HG03460 (cell line): ENCODE data around the gene MANEAL.

Experiments
- ATAC-seq: cut with Tn5 transposase; IDR thresholded peaks from one replicate; pipeline ENCODE4 v1.9.1; 2021; ENCODE audit not compliant: unreplicated experiment

The MANEAL gene

DNA sequence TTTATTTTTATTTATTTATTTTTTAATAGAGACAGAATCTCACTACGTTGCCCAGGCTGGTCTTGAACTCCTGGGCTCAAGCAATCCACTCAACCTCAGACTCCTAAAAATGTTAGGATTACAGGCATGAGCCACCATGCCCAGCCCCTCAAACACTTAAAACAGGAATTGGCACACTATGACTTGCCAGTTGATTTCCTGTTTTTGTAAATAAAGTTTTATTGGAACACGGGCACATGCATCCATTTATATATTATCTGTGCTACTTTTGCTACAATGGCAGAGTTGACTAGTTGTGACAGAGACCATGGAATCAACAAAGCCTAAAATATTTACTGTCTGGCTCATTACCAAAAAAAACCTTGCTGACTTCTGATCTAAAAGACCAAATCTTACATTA, 30.4 kb downstream of the MANEAL start:
- ATAC-seq, result no peak

DNA sequence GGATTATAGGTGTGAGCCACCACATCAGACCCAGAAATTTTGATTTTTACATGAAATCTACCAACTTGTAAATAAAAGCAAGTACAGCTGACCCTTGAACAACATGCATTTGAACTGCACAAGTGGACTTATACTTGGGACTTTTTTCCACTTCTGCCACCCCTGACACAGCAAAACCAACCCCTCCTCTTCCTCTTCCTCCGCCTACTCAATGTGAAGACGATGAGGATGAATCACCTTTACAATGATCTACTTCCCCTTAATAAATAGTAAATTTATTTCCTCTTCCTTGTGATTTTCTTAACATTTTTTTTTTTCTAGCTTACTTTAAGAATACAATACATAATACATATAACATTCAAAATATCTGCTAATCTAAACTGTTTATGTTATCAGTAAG, 31.9 kb downstream of the MANEAL start:
- ATAC-seq, result no peak

DNA sequence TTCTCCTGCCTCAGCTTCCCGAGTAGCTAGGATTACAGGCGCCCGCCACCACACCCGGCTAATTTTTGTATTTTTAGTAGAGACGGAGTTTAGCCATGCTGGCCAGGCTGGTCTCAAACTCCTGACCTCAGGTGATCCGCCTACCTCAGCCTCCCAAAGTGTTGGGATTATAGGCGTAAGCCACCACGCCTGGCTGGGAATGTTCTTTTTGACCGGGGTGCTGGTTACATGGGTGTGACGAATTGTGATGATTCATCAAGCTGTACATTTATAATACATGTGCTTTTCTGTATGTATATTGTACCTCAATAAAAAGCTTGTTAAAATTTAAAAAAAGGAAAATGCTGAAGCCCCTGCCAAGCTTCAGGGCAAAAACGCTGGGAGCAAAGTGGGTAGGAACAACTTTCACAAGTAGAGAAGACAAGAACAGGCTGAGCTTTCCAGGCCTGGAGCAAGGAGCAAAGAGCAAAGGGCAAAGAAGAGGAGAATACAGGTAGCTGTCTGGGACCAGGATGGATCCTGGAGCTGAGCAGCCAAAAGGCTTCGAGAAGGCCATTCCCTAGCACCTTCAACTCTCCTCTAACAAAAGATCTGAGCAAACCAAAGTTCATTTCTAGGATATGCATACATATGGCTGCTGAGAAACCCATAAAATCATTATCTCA, 34.9 kb downstream of the MANEAL start:
- no peak for ATAC-seq

DNA sequence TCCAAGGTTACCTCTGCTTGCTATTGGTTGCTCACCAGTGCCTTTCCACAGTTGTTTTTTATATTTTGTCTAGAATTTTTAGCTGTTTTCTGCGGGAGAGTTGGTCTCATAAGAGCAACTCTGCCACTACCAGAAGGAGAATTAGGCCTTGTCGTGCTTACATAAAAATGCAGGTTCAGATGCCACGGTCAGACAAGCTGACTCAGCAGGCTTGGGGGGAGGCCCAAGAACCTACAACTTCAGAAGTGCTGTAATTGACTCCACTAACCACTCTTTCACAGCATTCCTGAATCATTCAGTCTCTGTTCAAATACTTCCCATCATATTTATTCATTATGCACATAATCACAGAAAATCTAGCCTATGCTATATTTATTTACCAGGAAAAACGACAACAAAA, 37.5 kb downstream of the MANEAL start:
- no peak for ATAC-seq

DNA sequence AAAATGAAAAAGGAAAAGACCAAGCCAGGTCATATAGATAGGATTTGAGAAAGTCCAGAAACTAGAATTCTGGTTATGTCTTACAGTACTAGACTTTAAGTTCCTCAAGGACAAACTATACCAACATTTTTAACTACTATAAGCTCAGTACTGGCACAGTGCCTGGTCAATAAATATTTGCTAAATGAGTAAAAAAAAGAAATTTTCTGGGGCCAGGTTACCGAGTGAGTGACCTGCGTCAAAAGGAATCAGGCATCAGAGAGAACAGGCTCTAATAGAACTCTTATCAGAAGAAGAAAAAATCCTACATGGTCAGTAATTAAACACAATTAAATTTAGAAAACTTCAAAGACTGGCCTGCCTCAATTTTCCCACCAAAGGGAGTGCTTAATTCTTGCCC, 38.2 kb downstream of the MANEAL start:
- ATAC-seq, result no peak

DNA sequence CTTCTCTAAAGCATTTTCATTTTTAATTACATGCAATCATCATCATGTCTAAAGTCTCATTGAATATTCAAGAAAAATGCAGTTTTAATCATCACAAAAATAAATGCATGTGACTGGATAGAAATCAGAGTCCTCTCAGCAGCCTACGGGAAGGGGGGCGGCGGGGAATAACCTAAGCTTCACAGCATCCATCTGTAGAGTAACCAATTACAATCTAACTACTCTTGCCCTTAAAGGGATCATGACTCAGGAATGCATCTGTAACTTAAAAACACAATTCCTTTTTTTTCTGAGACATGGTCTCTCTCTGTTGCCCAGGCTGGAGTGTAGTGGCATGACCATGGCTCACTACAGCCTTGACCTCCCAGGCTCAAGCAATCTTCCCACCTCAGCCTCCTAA, 43.1 kb downstream of the MANEAL start:
- ATAC-seq, result no peak

DNA sequence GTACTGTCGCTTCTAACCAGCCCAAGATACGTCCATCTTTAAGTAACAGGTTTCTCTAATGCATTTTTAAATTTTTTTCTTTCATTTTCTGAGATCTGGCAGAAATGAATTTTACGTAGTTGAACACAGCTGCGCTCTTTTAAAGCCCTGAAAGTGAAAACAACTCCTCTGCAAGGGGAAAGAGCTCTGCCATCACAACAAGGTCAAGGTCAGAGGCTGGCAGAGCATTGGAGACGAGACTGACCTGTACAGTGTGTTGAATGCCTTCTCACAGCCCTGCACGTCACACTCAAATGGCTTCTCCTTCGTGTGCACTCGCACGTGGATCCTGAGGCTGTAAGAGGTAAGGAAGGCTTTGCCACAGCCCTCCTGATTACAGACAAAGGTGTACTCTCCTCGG, 46.0 kb downstream of the MANEAL start:
- ATAC-seq, result no peak

DNA sequence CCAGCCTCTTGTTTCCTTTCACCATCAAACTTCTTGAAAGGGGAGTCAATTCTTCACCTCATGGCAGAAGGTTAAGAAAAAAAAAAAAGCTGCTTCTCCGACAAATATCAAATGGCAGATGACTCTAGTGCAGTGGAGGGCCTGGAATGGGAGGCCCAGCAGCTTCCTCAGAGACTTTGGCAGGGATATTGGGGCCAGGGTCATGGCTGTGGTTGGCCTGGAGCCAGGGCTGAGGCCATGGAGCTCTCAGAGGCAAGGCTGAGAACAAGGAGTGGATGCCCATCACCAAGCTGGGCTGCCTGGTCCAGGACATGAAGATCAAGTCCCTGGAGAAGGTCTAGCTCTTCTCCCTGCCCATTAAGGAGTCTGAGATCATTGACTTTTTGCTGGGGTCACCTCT, 47.1 kb downstream of the MANEAL start:
- ATAC-seq, result no peak

DNA sequence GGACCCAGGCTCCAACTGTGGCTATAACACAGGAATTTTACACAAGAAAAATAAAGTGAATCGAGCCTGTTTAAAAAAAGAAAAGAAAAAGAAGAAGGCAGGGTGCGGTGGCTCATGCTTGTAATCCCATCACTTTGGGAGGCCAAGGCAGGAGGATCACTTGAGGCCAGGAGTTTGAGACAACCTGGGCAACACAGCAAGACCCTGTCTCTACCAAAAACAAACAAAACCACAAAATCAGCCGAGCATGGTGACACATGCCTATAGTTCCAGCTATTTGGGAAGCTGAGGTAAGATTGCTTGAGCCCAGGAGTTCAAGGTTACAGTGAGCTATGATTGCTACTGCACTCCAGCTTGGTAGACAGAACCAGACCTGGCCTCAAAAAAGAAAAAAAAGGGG, 48.0 kb downstream of the MANEAL start:
- no peak for ATAC-seq

DNA sequence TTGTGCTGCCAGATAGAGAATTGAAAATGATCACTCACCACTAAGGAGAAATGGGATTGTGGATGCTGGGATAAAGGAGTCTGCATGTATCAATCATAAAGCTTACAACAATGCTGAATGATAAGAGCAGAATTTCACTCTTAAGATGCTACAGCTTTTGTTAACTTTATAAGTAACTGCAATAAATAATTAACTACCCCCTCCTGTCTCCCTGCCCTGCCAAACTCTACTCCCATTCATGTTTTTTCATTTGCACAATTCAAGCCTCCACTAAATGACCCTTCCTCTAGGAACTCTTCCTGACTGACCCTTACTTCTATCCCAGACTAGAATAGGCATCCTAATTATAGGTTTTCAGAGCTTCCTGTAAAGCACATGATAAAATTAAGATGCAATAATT, 50.9 kb downstream of the MANEAL start:
- ATAC-seq, result no peak

DNA sequence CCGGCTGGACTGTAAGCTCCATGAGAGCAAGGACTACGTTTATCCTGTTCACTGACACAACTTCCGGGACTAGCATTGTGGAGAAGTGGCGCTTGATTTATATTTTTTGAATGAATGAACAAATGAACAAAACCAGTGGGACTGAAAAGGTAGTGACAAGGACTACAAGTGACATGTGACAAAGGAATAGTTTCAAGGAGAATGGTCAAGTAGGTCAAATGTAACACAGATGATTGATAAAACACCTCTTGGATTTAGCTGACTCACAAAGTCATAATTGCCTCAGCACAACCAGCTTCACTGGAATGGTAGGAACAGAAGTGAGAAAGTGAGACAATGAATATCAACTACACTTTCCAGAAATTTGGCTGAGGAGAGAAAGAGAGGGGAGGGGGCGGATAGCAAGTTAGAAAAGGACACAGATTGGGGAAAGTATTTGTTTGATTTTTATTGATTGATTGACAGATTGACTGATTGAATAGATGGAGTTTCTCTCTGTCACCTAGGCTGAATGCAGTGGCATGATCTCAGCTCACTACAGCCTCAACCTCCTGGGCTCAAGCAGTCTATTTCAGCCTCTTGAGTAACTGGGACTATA, 51.5 kb downstream of the MANEAL start:
- ATAC-seq, result no peak

DNA sequence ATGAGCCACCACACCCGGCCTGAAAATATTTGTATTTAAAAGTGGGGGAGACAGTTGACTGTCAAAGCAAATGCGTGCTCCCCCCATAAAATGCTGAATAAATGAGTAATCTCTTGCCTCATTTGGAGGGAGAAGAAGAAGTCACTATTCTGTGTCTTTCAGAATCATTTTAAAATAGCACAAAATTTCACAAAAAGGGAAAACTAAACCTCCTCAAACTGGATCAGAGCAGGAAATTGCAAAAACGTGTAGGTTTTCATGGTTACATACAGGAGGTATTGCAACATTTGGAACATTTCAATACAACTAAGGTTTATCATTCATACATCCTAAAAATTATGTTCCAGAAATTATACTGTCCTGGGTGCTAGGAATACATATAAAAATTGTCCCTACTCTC, 52.1 kb downstream of the MANEAL start:
- no peak for ATAC-seq

DNA sequence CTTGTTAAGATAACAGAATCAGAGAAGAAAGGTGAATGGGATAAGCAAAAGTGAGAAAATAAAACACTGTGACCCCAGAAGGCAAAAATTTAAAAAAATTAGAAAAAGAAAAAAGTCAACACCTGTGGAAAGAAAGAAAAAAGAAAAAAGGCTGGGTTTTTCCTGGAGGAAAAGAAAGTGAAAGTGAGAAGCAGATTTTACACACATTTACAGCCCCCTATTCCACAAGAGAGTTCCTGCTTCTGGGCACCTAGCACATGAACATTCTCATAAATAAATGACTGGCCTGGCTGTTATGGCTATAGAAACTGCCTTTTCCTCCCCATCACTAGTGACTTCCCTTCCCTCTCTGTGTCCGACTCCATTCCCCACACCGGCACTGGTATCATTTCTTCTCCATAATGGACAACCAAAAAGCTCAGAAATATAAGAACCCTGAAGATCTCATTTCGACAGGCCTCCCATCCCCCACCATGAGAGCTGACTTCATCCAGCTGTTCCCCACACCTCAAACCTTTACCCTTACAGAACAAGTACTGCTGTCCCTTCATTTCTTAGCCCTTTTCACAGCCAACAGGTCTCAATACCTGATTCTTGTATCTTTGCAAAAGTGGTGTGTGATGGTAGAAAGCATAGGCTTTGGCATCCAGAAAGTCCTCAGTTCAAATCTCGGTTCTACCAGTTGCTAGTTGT, 53.1 kb downstream of the MANEAL start:
- ATAC-seq, result no peak

DNA sequence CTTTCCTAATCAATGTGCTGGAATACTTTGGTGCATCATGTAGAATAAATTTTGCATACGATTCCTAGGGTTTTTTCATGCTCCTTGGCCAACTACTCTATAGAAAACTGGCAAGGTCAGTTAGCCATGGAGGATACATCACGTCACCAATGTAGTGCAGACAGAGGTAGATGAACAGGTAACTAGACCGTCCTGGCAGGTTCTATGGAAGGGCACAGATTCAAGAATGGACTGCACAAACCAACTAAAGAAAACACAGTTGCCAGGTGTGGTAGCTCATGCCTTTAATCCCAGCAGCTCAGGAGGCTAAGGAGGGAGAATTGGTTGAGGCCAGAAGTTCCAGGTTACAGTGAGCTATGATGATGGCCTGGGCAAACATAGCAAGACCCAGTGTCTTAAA, 55.8 kb downstream of the MANEAL start:
- ATAC-seq, result no peak

DNA sequence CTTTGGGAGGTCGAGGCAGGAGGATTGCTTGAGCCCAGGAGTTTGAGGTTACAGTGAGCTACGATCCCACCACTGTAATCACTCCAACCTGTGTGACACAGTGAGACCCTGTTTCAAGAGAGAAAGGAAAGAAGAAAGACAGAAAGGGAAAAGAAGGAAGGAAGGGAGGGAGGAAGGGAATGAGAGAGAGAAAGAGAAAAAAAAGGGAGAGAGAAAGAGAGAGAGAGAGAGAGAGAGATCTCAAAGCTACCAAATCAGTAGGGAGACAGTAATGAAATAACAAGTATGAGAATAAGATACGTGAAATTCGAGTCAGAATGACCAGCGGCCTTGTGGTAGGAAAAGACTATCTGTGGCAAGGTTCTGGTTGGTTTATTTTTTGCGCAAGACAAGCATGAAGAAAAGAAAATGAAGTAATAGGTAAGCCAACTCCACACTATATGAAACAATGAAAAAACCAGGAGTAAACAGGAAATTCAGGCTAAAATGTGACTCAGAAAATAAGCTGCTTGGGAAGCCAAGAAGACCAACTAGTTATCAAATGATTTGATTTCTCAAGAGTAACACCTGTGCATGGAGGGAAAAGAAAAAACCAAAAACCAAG, 56.8 kb downstream of the MANEAL start:
- ATAC-seq, result no peak
